GM19025 (cell line): ENCODE data around the gene TAS2R7.
"Not testable (repeated sequence)": the region's sequence is repeated elsewhere in the genome, so short reads cannot be mapped to it uniquely, and the experiment has no call there.

Experiments
- ATAC-seq: cut with Tn5 transposase; IDR thresholded peaks from one replicate; pipeline ENCODE4 v1.9.1; 2021; ENCODE audit warnings: mild to moderate bottlenecking, low read depth, moderate library complexity; ENCODE audit not compliant: unreplicated experiment

TAS2R7 gene, protein sequence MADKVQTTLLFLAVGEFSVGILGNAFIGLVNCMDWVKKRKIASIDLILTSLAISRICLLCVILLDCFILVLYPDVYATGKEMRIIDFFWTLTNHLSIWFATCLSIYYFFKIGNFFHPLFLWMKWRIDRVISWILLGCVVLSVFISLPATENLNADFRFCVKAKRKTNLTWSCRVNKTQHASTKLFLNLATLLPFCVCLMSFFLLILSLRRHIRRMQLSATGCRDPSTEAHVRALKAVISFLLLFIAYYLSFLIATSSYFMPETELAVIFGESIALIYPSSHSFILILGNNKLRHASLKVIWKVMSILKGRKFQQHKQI

DNA sequence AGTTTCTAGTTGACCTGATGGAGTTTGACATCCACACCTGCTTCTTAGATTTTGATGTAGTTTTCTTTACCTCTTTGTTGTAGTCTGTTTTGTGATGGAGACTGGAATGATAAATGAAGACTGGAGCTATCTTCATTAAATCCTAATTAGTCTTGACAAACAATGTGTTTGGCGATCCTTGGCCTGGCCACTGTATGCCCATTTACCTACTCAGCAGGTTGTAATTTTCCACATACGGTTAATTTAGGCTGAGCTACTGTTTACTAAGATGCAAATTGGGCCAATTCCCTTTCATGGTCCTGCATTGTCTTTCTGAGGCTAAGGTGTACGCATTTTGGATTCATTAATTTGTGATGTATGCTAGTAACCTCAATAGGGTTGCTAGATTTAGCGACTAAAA is at the start of gene TAS2R7:
Gene TAS2R7, minus strand, starts transcription at position 41 of the 400 bp plus-strand sequence. CDS start 57 bp downstream, outside the sequence.
- ATAC-seq: no peak

DNA sequence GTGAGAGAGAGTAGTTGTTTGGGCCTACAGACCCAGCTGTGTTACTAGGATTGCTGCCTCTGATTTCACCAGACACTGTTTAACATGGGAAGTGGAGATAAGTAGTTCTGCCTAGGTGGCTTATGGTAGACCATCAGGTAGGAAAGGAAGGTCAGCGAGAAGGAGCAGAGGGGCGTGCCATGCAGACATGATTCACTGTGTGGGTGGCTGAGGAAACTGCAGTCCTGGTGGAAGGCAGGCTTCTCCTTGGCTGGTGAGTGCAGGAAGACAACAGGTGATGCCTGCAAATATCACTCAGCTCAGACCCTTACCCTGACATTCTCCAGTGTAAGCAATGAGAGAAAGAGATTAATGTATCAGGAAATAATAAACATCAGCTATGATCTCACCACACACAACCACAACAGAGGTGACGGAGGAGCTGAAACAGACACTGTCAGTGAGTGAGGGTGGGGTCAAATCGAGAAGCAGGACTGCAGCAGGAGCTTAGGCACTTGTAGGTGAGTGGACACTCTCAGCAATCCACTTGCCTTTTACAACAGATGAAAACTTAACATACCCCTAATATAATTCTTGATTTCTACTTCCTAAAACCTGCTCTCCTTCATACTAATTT is 48.9 kb upstream of the TAS2R7 start:
- ATAC-seq: no peak

DNA sequence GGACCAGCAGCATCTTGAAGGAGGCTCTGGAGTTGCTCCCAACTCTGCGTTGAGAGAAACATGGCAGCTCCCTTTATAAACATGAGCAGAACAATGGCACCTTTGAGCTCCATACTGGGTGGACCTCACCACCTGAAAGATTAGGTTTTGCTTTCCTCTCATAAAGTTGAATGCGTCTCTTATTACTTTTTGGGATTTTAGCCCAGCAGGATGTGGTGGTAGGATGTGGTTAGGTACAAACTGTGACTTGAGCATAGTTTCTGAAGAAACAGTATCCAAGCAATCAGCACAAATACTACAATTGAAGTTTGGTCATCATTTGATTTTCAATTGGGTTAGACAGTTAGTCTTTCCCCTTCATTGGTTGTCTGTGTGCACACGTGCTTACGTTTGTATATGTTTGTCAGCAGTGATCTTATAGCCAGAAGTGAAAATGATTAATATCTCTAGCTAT is 47.0 kb upstream of the TAS2R7 start, which contains the start of gene PRR4:
Gene PRR4, minus strand, starts transcription at position 51 of the 454 bp plus-strand sequence. Its CDS starts 38 bp downstream, at position 13.
- no peak for ATAC-seq

DNA sequence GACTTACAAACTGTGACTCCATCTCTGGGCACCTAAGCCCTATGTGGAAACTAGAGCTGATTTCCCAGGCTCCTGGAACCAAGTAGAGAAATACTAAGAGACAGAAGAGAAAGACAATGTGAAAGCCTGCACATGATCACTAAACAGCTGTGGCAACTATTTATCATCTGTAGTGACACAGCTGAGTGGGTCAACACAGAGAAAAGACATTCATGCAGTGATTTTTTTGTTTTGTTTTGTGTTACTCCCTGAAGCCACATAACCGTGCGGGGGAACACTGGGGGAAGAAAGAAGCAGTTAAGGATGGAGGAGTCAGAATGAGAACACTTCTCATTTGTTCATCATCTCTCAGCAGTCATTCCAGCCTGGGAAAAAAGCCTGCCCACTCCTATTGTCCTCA is 45.3 kb upstream of the TAS2R7 start:
- no peak for ATAC-seq

DNA sequence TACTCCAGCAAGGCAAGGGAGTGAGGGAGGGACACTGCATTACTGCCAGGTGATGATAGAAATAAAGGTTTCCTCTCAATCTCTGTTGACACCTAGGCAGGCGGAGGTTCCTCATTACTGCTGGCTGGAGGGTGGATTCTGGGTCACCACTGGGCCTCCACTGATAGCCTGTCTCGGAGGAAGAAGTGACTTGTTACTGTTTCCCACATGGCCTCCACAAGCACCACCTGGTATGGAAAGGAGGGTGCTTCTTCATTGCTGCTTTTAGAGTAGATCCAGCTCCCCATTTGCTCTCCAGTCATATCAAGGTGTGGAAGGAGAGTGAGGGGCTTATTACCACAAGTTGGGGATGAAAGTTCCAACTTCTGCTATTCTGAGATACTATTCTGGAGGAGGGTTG is 40.4 kb upstream of the TAS2R7 start:
- ATAC-seq: no peak

DNA sequence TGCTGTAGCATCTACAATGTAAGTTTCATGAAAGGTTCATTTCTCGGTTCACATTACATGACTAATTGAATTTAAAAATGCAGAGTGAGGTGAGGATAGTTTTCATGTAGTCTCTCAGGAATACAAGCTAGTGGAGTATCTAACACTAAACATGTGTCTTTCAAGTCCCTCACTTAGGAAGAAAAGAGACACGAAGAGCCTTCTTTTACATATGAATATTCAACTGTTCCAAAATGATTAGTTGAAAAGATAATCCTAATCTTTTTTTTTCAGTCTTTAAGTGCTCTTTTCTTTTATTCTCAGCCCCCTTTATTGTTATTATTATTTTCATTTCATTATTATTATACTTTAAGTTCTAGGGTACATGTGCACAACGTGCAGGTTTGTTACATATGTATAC is 36.0 kb upstream of the TAS2R7 start:
- no peak for ATAC-seq

DNA sequence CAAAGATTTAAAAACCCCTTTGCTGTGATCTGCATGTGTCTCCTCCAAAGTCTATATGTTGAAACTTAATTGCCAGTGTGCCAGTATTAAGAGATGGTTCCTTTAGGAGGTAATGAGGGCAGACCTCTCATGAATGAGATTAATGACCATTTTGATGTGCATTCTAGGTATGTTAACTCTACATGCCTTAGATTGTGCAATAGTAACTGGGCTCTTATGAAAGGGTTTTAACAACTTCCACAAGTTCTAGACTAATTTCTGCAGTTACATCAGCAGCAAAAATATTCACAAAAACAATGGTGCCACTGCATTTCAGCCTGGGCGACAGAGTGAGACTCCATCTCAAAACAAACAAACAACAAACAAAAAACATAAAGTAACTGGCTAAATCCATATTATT is 27.6 kb upstream of the TAS2R7 start:
- no peak for ATAC-seq

DNA sequence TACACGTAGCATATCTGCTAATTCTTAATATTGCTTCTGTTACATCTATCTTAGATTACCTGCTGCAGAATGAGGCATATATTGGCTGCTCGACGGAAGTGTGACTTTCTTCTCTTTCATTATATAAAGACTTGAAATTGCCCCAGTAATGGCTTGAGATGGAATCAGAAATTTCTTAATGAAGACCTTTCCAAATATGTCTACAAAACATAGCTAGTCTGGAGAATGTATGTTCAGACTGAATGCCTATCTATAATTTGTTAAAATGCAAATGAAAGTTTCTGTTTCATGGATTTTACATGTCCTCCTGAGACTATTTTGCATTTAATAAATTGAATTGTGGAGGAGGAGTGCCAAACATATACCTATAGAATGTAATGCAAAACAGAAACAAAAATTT is 23.8 kb upstream of the TAS2R7 start, which contains the start of gene TAS2R10:
Gene TAS2R10, minus strand, starts transcription at position 101 of the 400 bp plus-strand sequence. Its CDS starts 89 bp downstream, at position 12.
- ATAC-seq: no peak

DNA sequence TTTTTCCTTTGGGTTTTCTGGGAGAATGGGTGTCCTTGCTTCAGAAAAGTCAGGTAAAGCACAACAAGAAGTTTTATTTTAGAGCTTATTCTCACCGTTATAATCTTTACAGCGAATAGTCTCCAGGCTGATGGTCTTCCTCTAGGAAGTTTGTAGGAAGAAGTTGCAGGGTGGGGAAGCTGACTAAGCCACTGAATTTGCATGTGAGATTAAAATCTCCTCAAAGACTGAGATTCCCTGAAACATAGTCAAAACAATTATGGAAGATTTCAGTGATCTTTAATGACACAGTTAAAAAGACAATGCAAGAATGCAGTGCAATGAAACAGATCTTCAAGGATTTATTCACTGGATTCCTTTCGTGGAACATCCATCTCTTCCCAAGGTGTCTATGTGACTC is 22.5 kb upstream of the TAS2R7 start:
- no peak for ATAC-seq

DNA sequence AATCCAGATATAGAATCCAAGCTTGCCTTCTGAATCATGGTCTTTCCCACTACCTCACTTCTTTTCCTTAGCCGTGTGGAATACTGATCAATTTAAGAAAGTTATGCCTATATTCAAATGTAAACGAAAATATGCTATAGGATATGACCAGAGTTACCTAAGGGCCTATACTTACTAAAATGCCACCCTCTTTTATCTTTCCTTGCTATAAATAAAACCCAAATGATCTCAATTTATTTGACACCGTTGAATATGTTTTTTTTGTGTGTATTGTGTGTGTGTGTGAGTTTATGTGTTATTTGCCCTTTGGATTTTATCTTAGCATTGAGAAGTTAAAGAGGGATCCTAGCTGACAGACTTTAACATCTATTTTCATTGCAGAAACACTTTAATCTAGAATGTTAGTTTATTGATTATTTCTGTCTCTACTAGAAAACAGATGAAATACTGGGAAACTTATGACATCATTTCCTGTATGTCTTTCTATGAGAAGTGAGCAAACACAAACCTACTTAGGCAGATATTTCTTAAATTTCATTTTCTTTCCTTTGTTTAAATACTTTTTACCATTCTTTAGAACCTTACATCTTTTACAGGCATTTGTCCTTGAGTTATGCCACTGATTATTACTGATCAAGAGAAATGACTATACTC is 9.6 kb upstream of the TAS2R7 start:
- ATAC-seq: no peak

DNA sequence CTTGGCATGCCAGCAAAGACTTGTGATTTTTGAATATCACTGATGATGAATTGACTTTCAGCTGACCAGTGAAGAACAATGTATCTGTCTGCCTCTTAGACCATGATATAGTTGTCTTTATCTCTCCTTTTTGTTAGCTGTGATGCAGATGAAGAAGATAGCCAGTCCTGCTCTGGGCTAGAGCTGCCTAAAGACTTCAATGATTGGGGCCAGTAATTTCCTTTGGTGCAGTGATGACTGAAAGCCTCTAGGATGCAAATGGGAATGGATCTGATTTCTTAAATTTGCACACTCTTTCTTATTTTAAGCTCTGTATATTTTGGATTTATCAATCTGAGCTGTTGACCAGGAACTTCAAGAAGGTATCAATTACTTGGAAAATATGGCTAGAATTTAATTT is 7.6 kb upstream of the TAS2R7 start, which contains the start of gene TAS2R9:
Gene TAS2R9, minus strand, starts transcription at position 101 of the 400 bp plus-strand sequence. Its CDS starts 93 bp downstream, at position 8.
- no peak for ATAC-seq

DNA sequence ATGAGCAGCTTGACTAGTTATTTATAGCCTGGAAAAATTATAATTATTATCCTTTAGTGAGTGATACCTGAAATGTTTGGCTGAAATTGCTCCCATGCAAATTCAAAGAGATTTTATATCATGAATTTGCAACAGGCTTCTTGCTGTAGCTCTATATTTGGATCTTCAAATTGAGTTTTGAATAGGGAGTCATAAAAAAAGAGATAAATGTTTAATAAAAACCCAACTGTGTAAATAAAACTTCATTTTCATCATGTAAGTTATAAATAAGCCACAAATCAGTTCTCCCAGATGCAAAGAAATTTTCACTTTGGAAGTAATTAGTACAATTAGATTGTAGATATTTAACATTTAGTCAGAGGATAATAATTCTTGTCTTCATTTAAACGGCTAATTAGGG is 4.8 kb upstream of the TAS2R7 start, which contains the start of gene TAS2R8:
Gene TAS2R8, minus strand, starts transcription at position 101 of the 400 bp plus-strand sequence. CDS start 306 bp downstream, outside the sequence.
- no peak for ATAC-seq

DNA sequence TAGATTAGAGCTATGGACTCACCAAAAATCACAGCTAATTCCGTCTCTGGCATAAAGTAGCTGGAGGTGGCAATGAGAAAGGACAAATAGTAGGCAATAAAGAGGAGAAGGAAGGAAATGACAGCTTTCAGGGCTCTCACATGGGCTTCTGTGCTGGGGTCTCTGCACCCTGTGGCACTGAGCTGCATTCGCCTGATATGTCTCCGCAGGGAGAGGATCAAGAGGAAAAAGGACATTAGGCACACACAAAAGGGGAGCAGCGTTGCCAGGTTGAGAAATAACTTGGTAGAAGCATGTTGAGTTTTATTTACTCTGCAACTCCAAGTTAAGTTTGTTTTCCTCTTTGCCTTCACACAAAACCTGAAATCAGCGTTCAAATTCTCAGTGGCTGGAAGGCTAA is 686 bp downstream of the TAS2R7 start:
- ATAC-seq: no peak

DNA sequence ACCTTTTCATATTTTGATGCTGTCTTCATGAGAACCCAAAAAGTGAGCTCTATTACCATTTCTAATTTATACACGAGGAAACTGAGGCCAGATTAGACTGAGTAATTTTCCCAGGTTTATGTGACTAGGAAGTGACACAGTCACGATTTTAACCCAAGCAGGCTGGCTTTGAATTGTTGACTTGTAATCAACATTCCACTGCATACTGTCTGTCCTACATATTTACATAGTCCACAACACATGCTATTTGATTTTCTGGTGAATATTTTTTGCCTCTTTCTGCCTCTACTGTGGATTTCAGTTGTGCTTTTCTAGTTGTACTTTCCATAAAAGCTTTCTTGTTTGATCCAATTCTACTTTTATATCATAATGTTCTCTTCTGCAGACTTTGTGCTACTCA is 8.2 kb downstream of the TAS2R7 start:
- no peak for ATAC-seq

DNA sequence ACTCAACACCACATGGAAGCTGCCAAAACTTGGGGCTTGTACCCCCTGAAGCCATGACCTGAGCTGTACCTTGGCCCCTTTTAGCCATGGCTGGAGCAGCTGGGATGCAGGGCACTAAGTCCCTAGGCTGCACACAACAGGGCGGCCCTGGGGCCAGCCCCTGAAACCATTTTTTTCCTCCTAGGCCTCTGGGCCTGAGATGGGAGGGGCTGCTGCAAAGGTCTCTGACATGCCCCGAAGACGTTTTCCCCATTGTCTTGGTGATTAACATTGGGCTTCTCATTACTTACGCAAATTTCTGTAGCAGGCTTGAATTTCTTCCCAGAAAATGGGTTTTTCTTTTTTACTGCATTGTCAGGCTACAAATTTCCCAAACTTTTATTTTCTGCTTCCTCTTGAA is 10.7 kb downstream of the TAS2R7 start:
- ATAC-seq: not testable (repeated sequence)

DNA sequence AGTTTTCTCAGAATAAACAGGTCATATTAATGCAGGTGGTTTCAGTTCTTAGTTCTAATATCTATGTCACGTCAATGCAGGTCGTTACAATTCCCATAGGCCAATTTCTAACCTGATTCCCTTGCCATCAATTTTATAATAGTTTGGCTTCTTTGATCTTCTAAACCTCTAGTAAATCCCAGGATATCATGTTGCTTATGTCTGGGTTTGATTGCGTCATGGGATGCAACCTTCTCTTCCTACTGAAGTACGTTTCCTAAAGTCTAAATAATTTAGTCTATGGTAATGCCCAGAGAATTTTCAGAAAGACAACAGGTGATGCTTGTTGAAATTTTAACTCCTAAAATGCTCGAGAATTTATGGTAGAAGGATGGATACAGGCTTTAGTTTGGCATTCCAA is 19.2 kb downstream of the TAS2R7 start:
- no peak for ATAC-seq

DNA sequence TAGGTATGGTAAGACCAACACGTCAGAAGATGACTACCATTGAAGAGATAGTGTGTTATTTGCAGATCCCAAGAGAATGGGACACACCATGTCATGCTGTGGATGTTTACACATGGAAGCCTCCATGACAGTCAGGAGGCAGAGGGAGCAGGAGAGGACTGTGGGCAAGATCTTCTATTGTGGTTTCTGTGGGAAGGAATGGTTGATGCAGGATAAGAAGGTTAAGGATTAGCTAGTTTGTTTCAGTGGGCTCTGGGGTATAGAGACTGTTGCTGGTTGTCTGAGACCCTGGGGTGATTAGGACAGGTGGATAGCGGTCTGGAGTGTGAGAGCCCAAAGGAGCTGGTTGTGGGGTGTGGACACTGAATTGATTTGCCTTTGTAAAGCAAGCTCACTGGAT is 23.3 kb downstream of the TAS2R7 start:
- ATAC-seq: no peak

DNA sequence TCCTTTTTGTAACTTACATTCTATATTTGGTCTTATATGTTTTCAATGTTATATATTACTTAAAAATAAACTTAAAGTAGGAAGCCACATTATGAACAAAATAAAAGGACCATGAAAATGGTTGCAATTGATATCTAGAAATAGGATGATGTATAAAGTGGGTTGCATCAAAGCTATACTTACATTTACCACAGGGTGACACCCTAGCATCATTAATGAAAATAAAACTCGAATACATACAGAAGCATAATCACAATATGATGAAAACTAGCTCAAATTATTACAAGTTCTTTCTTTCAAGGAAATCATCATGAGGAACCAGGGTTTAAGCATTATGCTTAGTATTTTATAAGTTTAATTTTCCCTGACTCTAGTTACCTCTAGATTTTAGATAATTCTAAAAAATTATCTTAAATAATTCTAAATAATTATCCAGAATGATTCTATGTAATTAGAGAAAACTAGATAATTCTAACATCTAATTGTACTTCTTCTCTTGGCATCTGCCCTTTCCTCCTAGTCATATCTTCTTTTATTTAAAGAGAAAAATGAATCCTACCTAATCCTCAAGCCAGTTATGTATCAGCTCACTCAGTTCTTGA is 31.2 kb downstream of the TAS2R7 start:
- ATAC-seq: no peak

DNA sequence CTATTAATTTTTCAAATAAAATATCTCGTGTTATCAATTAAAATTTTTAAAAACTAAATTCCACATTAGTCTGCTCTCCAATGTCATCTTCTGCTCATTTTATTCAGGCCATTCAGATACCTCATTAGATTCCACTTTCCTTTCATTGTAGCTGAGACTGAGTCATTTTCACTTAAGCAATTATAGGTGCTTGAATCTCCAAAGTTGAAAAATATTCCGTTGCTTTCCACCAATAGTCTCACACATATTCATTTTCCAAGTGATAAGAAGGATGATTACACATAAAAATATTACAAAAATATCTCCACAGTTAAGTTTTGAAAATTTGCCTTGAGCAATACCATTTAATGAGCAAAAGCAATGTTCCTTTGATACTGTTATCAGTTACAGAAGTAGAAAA is 42.8 kb downstream of the TAS2R7 start:
- ATAC-seq: no peak

DNA sequence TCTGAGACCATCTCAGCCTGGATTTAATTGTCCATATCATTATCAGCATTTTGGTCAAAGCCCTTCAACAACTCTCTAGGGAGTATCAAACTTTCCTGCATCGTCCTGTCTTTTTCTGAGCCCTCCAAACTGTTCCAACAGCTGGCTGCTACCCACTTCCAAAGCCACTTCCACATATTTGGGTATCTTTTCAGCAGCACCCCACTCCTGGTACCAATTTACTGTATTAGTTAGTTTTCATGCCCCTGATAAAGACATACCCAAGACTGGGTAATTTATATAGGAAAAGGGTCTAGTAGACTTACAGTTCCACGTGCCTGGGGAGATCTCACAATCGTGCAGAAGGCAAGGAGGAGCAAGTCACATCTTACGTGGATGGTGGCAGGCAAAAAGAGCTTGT is 46.2 kb downstream of the TAS2R7 start:
- ATAC-seq: no peak

DNA sequence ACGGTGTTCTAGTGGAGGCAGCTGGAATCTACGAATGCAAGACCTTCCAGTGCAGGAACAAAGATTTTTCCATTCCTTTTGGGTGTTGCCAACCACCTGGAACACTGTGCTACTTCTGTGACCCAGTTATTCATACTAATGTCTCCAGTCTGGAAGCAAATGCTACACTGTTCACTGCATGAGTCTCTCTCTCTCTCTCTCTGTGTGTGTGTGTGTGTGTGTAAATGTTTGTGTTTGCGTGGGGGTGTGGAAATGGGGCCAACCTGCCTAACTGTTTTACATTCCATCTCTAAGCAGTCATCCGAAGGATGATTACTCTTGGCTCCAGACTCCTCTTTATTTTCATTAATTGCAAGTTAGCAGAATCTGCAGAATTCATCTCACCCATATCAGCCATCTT is 49.4 kb downstream of the TAS2R7 start:
- no peak for ATAC-seq
